HepG2 (cell line): ENCODE results near the gene TMEFF1. TPM values are rescaled to one million over a fixed set of nuclear protein-coding genes. Genes with fewer than 3 reads are reported as not detected.

ENCODE experiments used
- ELF1 ChIP-seq: sonication (generic); formaldehyde crosslinking; IDR thresholded peaks from 2 replicates; pipeline ENCODE4 v1.4.0; 2020; ENCODE audit warnings: missing genetic modification reagents
- HDAC2 ChIP-seq: sonication (generic); formaldehyde crosslinking; IDR thresholded peaks from 2 replicates; pipeline ENCODE4 v1.4.0; 2020; ENCODE audit warnings: missing genetic modification reagents
- KLF16 ChIP-seq, 2 experiments: sonication (generic) in 1 of 2; formaldehyde crosslinking in 1 of 2; IDR thresholded peaks; 2 replicates each; pipeline versions ENCODE4 v1.6.1 to v1.8.0; 2016 to 2023; ENCODE audit warnings: missing genetic modification reagents in 2 of 2, missing compliant biosample characterization in 1 of 2
- POLR2AphosphoS5 ChIP-seq: IDR thresholded peaks from 2 replicates; pipeline ENCODE4 v1.6.1; 2012; ENCODE audit warnings: low read depth, low read length
- PPARG ChIP-seq: conservative IDR thresholded peaks from 2 replicates; pipeline ENCODE4 v1.6.1; 2016; ENCODE audit warnings: missing biosample characterization, missing genetic modification reagents
- REL ChIP-seq: sonication (generic); formaldehyde crosslinking; conservative IDR thresholded peaks from 2 replicates; pipeline ENCODE4 v1.8.0; 2022; ENCODE audit warnings: mild to moderate bottlenecking, missing genetic modification reagents, moderate library complexity
- SNRNP70 ChIP-seq: fragments of 200-400 bp; formaldehyde crosslinking; IDR thresholded peaks from 2 replicates; pipeline ENCODE4 v1.6.1; 2017; ENCODE audit warnings: mild to moderate bottlenecking, low read depth, low read length, moderate library complexity
- SOX6 ChIP-seq, 2 experiments: fragments of 450-650 bp in 1 of 2; sonication (generic) in 1 of 2; formaldehyde crosslinking in 1 of 2; IDR thresholded peaks; 2 replicates each; pipeline versions ENCODE4 v1.4.0 to v1.6.1; 2017 to 2020; ENCODE audit warnings: antibody characterized with exemption in 1 of 2, mild to moderate bottlenecking in 1 of 2, missing genetic modification reagents in 1 of 2
- SP4 ChIP-seq: sonication (generic); formaldehyde crosslinking; IDR thresholded peaks from 2 replicates; pipeline ENCODE4 v1.8.1; 2023; ENCODE audit warnings: mild to moderate bottlenecking, missing genetic modification reagents
- TBP ChIP-seq: sonication (generic); formaldehyde crosslinking; IDR thresholded peaks from 2 replicates; pipeline ENCODE4 v1.5.0; 2020; ENCODE audit warnings: missing genetic modification reagents
- YY1 ChIP-seq: IDR thresholded peaks from 2 replicates; pipeline ENCODE4 v1.6.1; 2011; ENCODE audit warnings: low read length, low read depth, moderate library complexity, mild to moderate bottlenecking; ENCODE audit not compliant: insufficient read depth, insufficient replicate concordance
- ZMYM4 ChIP-seq: sonication (generic); formaldehyde crosslinking; IDR thresholded peaks from 2 replicates; pipeline ENCODE4 v1.8.1; 2023; ENCODE audit warnings: mild to moderate bottlenecking, missing genetic modification reagents
- ZNF10 ChIP-seq: sonication (generic); formaldehyde crosslinking; IDR thresholded peaks from 2 replicates; pipeline ENCODE4 v1.4.0; 2020; ENCODE audit warnings: mild to moderate bottlenecking, low read depth, missing genetic modification reagents, borderline replicate concordance
- ZNF343 ChIP-seq: sonication (generic); formaldehyde crosslinking; IDR thresholded peaks from 2 replicates; pipeline ENCODE4 v1.4.0; 2020; ENCODE audit warnings: mild to moderate bottlenecking, missing genetic modification reagents
- polyA plus RNA-seq, 8 experiments: library from polyadenylated mRNA; depleted of rRNA in 3 of 8; stranded (reverse) in 7 of 8; unstranded in 1 of 8; fragments of >200 nt; fragmentation: Illumina TruSeq in 4 of 8; extraction: Trizol in 4 of 8; gene quantifications; 2 replicates each; pipeline versions ENCODE4 v1.2.1 to v1.2.3, GENCODE V29; 2011 to 2016; ENCODE audit warnings: low read depth in 4 of 8, missing spikeins in 1 of 8, mixed read lengths in 1 of 8; ENCODE audit not compliant: insufficient read depth in 1 of 8
- total RNA-seq, 5 experiments: library from RNA; depleted of rRNA; stranded (reverse); fragments of >200 nt; fragmentation: Illumina TruSeq; extraction: Trizol; gene quantifications; 2 replicates each; pipeline ENCODE4 v1.2.3, GENCODE V29; 2016; ENCODE audit warnings: low read depth in 1 of 5
- TF ChIP-seq, protein P1 (sequence below): sonication (generic); formaldehyde crosslinking; IDR thresholded peaks from 2 replicates; pipeline ENCODE4 v1.5.1; 2020; ENCODE audit warnings: mild to moderate bottlenecking, missing genetic modification reagents
- TF ChIP-seq, protein P2 (sequence below): sonication (generic); formaldehyde crosslinking; IDR thresholded peaks from 2 replicates; pipeline ENCODE4 v1.4.0; 2020; ENCODE audit warnings: missing genetic modification reagents
- TF ChIP-seq, protein P3 (sequence below): sonication (generic); formaldehyde crosslinking; IDR thresholded peaks from 2 replicates; pipeline ENCODE4 v1.4.0; 2020; ENCODE audit warnings: missing genetic modification reagents

TMEFF1 gene
- total and polyA plus RNA-seq, 2 of the 13 experiments (the other 11 are each of a cell fraction or from before 2014, with no cell fraction given) = 0.87 to 1.9 TPM

DNA sequence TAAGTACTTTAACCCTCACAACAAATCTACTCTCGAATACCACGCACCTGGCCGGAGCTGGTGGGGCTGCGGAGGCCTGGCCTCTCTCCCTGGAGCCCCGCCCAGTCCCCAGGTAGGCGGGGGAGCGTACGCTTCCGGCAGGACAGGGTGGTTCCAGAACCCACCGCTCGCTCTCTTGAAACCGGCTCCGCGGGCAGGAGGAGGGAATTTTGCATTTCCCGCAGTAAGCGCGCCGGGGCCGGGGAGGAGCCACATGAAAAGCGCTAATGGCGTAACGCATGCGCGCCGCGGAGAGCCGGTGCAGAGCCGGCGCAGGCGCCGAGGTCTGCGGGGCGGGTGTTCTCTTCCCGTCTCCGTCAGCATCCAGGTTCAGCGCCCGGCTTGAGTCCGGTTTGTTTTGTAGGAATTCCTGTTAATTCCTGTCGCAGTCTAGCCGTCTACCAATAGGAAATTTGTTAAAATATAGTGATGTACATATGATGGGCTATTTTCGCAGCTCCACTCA lies 125.7 kb downstream of the TMEFF1 start (continued):
- TF ChIP-seq, protein P1, sequence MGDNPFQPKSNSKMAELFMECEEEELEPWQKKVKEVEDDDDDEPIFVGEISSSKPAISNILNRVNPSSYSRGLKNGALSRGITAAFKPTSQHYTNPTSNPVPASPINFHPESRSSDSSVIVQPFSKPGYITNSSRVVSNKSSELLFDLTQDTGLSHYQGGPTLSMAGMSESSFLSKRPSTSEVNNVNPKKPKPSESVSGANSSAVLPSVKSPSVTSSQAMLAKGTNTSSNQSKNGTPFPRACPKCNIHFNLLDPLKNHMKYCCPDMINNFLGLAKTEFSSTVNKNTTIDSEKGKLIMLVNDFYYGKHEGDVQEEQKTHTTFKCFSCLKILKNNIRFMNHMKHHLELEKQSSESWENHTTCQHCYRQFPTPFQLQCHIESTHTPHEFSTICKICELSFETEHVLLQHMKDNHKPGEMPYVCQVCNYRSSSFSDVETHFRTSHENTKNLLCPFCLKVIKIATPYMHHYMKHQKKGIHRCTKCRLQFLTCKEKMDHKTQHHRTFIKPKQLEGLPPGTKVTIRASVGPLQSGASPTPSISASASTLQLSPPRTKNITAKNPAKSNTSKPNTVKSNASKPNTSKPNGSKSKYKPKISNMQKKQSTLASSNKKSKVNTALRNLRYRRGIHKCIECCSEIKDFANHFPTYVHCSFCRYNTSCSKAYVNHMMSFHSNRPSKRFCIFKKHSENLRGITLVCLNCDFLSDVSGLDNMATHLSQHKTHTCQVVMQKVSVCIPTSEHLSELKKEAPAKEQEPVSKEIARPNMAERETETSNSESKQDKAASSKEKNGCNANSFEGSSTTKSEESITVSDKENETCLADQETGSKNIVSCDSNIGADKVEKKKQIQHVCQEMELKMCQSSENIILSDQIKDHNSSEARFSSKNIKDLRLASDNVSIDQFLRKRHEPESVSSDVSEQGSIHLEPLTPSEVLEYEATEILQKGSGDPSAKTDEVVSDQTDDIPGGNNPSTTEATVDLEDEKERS (CRISPR knock-in tag) = no peak
- peak; percentile 43; the same call in 1 of the 2 replicates for TF ChIP-seq SP4
- TF ChIP-seq ZNF343 (CRISPR knock-in tag) = peak; percentile 60; the same call in 1 of the 2 replicates
- no peak for TF ChIP-seq SOX6 (IDR thresholded peaks at IDR 0.05)
- TF ChIP-seq SOX6 (CRISPR knock-in tag; IDR thresholded peaks at IDR 0.05) = peak; percentile 27
- TF ChIP-seq ELF1 = peak; percentile 39; the same call in 1 of the 2 replicates
- TF ChIP-seq YY1 = peak; percentile 59
- TF ChIP-seq, protein P2, sequence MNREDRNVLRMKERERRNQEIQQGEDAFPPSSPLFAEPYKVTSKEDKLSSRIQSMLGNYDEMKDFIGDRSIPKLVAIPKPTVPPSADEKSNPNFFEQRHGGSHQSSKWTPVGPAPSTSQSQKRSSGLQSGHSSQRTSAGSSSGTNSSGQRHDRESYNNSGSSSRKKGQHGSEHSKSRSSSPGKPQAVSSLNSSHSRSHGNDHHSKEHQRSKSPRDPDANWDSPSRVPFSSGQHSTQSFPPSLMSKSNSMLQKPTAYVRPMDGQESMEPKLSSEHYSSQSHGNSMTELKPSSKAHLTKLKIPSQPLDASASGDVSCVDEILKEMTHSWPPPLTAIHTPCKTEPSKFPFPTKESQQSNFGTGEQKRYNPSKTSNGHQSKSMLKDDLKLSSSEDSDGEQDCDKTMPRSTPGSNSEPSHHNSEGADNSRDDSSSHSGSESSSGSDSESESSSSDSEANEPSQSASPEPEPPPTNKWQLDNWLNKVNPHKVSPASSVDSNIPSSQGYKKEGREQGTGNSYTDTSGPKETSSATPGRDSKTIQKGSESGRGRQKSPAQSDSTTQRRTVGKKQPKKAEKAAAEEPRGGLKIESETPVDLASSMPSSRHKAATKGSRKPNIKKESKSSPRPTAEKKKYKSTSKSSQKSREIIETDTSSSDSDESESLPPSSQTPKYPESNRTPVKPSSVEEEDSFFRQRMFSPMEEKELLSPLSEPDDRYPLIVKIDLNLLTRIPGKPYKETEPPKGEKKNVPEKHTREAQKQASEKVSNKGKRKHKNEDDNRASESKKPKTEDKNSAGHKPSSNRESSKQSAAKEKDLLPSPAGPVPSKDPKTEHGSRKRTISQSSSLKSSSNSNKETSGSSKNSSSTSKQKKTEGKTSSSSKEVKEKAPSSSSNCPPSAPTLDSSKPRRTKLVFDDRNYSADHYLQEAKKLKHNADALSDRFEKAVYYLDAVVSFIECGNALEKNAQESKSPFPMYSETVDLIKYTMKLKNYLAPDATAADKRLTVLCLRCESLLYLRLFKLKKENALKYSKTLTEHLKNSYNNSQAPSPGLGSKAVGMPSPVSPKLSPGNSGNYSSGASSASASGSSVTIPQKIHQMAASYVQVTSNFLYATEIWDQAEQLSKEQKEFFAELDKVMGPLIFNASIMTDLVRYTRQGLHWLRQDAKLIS (CRISPR knock-in tag) = no peak
- TF ChIP-seq, protein P3, sequence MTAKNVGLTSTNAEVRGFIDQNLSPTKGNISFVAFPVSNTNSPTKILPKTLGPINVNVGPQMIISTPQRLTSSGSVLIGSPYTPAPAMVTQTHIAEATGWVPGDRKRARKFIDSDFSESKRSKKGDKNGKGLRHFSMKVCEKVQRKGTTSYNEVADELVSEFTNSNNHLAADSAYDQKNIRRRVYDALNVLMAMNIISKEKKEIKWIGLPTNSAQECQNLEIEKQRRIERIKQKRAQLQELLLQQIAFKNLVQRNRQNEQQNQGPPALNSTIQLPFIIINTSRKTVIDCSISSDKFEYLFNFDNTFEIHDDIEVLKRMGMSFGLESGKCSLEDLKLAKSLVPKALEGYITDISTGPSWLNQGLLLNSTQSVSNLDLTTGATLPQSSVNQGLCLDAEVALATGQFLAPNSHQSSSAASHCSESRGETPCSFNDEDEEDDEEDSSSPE (CRISPR knock-in tag) = peak; percentile 92
- TF ChIP-seq ZNF10 = no peak
- TF ChIP-seq TBP (CRISPR knock-in tag) = no peak
- TF ChIP-seq PPARG = 0 out of 2 replicates have a peak, but pooled peaks have one; percentile 10
- peak in 1 of 2 experiments; percentile 56; a peak in 1 of 4 replicates for TF ChIP-seq KLF16 (CRISPR knock-in tag; IDR thresholded peaks at IDR 0.05)
- TF ChIP-seq SNRNP70 = 0 out of 2 replicates have a peak, but pooled peaks have one; percentile 72
- peak; percentile 36; the same call in 1 of the 2 replicates for TF ChIP-seq HDAC2 (CRISPR knock-in tag)
- peak; percentile 75; the same call in 1 of the 2 replicates for TF ChIP-seq ZMYM4 (CRISPR knock-in tag)
- TF ChIP-seq REL = no peak
- TF ChIP-seq POLR2AphosphoS5 = peak; percentile 46; the same call in 1 of the 2 replicates
